ENCODE measurements around the gene RGS18. TPM values are rescaled to one million over a fixed set of nuclear protein-coding genes. Genes with fewer than 3 reads are reported as not detected.
A peak's percentile ranks its signal among the peaks of the same experiment; 100 is the strongest.

The RGS18 gene
- total RNA-seq, 1 donor from 2014 or later, result not detected

- no peak overlapping the region for H3K27ac ChIP-seq (ENCODE audit: low read depth, low read length)
- TF ChIP-seq EZH2 (IDR thresholded peaks at IDR 0.05; ENCODE audit: insufficient read depth, low read length) (no peak), CTCF (IDR thresholded peaks at IDR 0.05; ENCODE audit: insufficient read depth, low read depth, low read length) (no peak)
- H3K4me1 Mint-ChIP-seq (ENCODE audit: low read depth, unreplicated experiment), result no peaks in the 10 kb centered on the region
- H3K27me3 Mint-ChIP-seq (ENCODE audit: low read depth, unreplicated experiment), result no peaks in the 10 kb centered on the region
- no peak overlapping the region for H3K4me2 ChIP-seq (ENCODE audit: low read length)
- FAIRE-seq (no peak), DNase-seq (ENCODE audit: low read depth) (no peak)
- H3K4me1 ChIP-seq (ENCODE audit: insufficient read depth, low read length), result no peaks in the 10 kb centered on the region
- H3K27ac Mint-ChIP-seq (ENCODE audit: unreplicated experiment), result no peak overlapping the region
- no peaks in the 10 kb centered on the region for H3K79me2 ChIP-seq (ENCODE audit: insufficient read depth, low read length)
- no peaks in the 10 kb centered on the region for H3K36me3 Mint-ChIP-seq (ENCODE audit: low read depth, unreplicated experiment)
- H3K27me3 ChIP-seq (ENCODE audit: insufficient read depth, low read length), result no peaks in the 10 kb centered on the region
- H3K36me3 ChIP-seq (ENCODE audit: insufficient read depth, low read length), result no peaks in the 10 kb centered on the region
- no peak overlapping the region for H3K4me3 ChIP-seq (ENCODE audit: insufficient read depth, low read depth, low read length)
- H3K9me3 Mint-ChIP-seq (ENCODE audit: unreplicated experiment), result no peaks in the 10 kb centered on the region
- H3K4me3 Mint-ChIP-seq (ENCODE audit: unreplicated experiment), result no peak overlapping the region
- no peaks in the 10 kb centered on the region for H3K9me3 ChIP-seq (ENCODE audit: insufficient read depth, low read depth, low read length)
- no peak overlapping the region for H3K9ac ChIP-seq (ENCODE audit: low read length)
- H2AFZ ChIP-seq (ENCODE audit: low read depth, low read length), result no peak overlapping the region
- no peaks in the 10 kb centered on the region for H4K20me1 ChIP-seq (ENCODE audit: insufficient read depth, low read length)
These were observed 74.7 kb downstream of the RGS18 start for GRCh38 chr1:192232817-192233417.

- Histone ChIP-seq H4K20me1 (ENCODE audit: insufficient read depth, low read length) (no peaks in the 10 kb centered on the region), H3K36me3 (ENCODE audit: insufficient read depth, low read length) (no peaks in the 10 kb centered on the region), H3K4me2 (ENCODE audit: low read length) (no peak overlapping the region), H3K4me1 (ENCODE audit: insufficient read depth, low read length) (no peaks in the 10 kb centered on the region), H3K27ac (ENCODE audit: low read depth, low read length) (no peak overlapping the region), H2AFZ (ENCODE audit: low read depth, low read length) (no peak overlapping the region), H3K9ac (ENCODE audit: low read length) (no peak overlapping the region), H3K79me2 (ENCODE audit: insufficient read depth, low read length) (no peaks in the 10 kb centered on the region), H3K27me3 (ENCODE audit: insufficient read depth, low read length) (no peaks in the 10 kb centered on the region), H3K4me3 (ENCODE audit: insufficient read depth, low read depth, low read length) (no peak overlapping the region), H3K9me3 (ENCODE audit: insufficient read depth, low read depth, low read length) (no peaks in the 10 kb centered on the region)
- FAIRE-seq (no peak), DNase-seq (ENCODE audit: low read depth) (peak; percentile 8)
- H3K4me1 Mint-ChIP-seq (ENCODE audit: low read depth, unreplicated experiment), result no peaks in the 10 kb centered on the region
- no peak overlapping the region for H3K27ac Mint-ChIP-seq (ENCODE audit: unreplicated experiment)
- no peaks in the 10 kb centered on the region for H3K9me3 Mint-ChIP-seq (ENCODE audit: unreplicated experiment)
- no peak for TF ChIP-seq EZH2 (IDR thresholded peaks at IDR 0.05; ENCODE audit: insufficient read depth, low read length)
- no peak for TF ChIP-seq CTCF (IDR thresholded peaks at IDR 0.05; ENCODE audit: insufficient read depth, low read depth, low read length)
- H3K27me3 Mint-ChIP-seq (ENCODE audit: low read depth, unreplicated experiment), result no peaks in the 10 kb centered on the region
- H3K36me3 Mint-ChIP-seq (ENCODE audit: low read depth, unreplicated experiment), result no peaks in the 10 kb centered on the region
- no peak overlapping the region for H3K4me3 Mint-ChIP-seq (ENCODE audit: unreplicated experiment)
These were observed 76.9 kb downstream of the RGS18 start for GRCh38 chr1:192235127-192235526.

Other genes with a start within 250 kb of the RGS18 start
- not detected in 2 replicates for gene RGS21, start 158.5 kb downstream of the RGS18 start, total RNA-seq

Data from astrocyte (in vitro differentiated cells and primary cell).